ENCODE results near the gene RRP12. TPM values are rescaled to one million over a fixed set of nuclear protein-coding genes. Genes with fewer than 3 reads are reported as not detected.

The RRP12 gene
- total RNA-seq, 2 donors from 2014 or later: 7.6 to 27.2 TPM

GRCh38 chr10:97378933-97379921 is 21.9 kb downstream of the RRP12 start:
- ATAC-seq (no peak), DNase-seq (no peak)
- intact Hi-C loops (cut with DNase I): no loop called here

DNA sequence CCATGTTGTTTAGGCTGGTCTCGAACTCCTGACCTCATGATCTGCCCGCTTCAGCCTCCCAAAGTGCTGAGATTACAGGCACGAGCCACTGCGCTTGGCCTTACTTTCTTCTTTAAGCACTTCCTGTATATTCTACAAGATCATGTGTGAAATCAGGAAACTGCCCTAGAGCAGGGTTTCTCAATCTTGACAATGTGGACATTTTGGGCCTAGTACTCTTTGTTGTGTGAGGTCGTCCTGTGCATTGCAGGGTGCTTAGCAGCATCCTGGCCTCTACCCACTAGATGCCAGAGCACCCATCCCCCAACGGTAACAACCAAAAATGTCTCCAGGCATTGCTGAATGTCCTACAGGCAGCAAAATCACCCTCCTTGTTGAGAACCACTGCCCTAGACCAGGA is 24.7 kb downstream of the RRP12 start:
- intact Hi-C loops (cut with DNase I): no loop called here
- DNase-seq: no peak
- ATAC-seq: no peak

DNA sequence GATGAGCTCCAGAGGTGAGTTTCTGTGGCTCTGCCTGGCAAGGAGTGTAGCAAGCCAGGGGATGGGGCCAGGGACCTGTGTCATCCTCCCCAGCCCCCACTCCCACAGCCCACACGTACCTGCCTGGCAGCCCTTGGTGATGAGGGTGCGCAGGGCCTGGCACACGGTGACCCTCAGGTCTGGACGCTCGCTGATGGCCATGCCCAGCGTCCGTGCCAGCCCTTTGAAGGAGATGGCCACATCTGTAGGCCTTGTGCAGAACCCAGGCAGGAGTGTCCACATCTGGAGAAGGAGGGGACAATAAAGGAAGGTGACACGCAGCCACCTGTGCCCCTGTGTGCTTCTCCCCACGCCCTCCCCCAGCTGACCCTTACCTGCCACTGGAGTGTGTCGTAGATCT is 27.7 kb downstream of the RRP12 start:
- intact Hi-C loops (cut with DNase I): no loop called here
- no peak for ATAC-seq
- DNase-seq: no peak

- DNase-seq (no peak), ATAC-seq (peak in 1 of 2 donors; percentile 28)
- intact Hi-C loops (cut with DNase I): no loop called here
These were observed 28.8 kb downstream of the RRP12 start for GRCh38 chr10:97372233-97372875.

- DNase-seq (no peak), ATAC-seq (no peak)
- intact Hi-C loops (cut with DNase I): no loop called here
These were observed 29.4 kb downstream of the RRP12 start for GRCh38 chr10:97371696-97372095.

GRCh38 chr10:97367126-97367649 is 34.0 kb downstream of the RRP12 start:
- intact Hi-C loops (cut with DNase I): no loop called here
- ATAC-seq: no peak
- no peak for DNase-seq

DNA sequence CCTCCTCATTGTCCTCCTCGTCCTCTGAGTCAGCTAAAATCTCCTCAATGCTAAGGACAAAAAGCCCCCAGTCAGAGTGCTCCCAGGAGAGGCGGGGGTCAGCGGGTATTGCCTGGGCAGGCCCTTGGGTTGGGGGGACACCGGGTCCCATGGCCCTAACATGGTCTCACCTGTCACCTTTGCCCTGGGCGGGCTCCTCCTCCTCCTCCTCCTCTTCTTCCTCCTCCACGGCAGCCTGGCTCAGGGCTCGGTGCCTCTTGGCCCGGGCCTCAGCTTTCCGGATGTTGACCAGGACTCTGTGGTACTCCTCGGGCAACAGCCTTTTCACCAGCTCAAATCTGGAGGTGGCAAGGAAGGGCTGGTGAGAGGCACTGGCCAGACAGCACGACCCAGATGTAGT is 34.6 kb downstream of the RRP12 start:
- intact Hi-C loops (cut with DNase I): no loop called here
- DNase-seq: no peak

GRCh38 chr10:97365761-97366351 is 35.3 kb downstream of the RRP12 start:
- intact Hi-C loops (cut with DNase I): no loop called here
- peak; percentile 19 to 57 for ATAC-seq
- no peak for DNase-seq

More for the DNA sequence above, 34.6 kb downstream of the RRP12 start:
- ATAC-seq: no peak

DNA sequence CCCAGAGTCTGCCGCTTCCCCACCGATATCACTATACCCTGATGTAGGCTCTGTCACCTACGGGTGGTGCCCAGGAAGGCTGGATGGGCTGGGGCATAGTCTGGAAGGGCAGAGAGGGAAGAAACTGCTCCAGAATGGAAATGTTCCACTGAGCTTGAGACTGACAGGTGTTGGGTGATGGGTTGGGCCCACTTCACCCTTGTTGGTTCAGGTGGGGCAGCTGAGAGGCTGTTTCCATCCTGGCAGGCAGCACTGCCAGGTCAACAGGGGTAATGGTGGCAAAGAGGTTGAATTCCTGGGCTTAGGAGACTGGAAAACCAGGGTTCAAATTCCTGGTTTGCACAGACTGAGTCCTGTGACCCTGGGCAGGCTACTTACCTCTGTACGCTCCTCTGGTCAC is 38.1 kb downstream of the RRP12 start:
- ATAC-seq (no peak), DNase-seq (no peak)
- intact Hi-C loops (cut with DNase I): no loop called here

DNA sequence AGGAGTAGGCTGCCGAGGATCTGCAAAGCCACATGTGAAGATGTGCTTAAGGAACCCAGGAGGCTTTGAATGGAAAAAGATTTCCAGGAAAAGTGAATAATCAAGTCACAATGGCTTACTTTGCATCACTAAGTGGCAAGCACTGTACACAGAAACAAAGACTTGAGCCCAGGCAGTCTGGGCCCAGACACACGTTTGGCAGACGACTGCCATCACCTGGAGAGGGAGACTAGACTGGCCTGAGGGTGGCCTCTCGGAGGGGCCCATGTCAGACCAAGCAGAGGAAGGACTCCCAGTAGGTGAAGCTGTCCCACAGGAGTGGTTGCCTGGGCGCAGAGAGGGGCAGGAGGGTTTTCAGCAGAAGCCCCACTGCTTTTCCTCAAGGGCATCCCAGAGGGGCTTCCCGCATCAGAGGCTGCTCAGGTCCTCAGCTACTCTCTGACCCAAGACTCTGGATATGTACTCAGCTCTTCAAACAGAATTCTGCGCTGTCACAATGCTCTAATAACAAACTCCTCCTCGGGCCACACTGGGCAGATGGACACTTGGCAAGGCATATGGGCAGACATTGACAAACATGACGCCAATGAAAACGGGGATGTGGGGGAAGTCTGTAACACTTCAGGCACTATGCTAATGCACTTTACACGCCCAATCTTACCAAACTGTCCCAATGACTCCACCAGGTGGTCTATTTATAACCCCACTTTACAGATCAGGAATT is 38.7 kb downstream of the RRP12 start:
- intact Hi-C loops (cut with DNase I): no loop called here
- ATAC-seq (no peak), DNase-seq (no peak)

GRCh38 chr10:97361537-97361901 is 39.6 kb downstream of the RRP12 start:
- DNase-seq (no peak), ATAC-seq (no peak)
- intact Hi-C loops (cut with DNase I): no loop called here

GRCh38 chr10:97360705-97361536 is 40.2 kb downstream of the RRP12 start:
- intact Hi-C loops (cut with DNase I): no loop called here
- no peak for DNase-seq
- ATAC-seq: no peak

DNA sequence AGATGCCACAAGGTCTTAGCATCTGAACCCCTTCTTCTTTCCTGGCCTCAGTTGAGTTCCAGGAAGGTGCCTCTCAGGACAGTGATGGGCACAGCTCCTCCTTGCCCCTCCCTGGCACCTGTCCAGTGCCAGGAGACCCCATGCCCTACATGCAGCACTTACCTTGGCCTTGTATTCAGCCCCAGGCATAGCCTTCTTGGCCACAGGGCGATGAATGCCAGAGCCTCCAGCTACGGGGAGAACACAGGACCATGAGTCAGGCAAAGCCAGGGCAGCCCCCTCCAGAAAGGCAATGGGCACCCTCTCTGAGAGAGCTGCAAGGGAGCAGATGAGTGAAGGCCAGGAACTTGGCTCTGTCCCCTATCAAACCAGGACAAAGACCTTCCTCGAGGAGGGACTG is 42.4 kb downstream of the RRP12 start:
- intact Hi-C loops (cut with DNase I): no loop called here
- DNase-seq (no peak), ATAC-seq (no peak)

- DNase-seq (no peak), ATAC-seq (no peak)
- intact Hi-C loops (cut with DNase I): no loop called here
These were observed 42.8 kb downstream of the RRP12 start for GRCh38 chr10:97358349-97358748.

DNA sequence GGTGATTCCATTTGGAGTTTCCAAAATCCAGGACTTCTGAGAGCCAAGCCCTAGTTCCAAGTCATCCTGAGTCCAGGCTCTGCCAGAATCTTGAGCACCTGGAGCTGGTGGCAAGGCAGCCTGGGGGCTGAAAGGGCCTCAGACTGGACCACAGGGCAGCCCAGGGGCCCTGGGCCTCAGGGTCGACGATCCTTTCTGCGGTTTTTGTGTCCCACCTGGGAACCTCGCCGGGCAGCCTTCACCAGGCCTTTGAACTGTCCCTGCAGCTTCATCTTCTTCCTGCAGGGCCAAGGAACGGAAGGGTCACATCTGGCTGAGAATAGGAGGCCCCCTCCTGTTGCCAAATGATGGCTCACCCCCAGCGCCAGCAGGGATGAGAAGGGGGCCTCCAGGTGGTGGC is 44.2 kb downstream of the RRP12 start:
- no peak for ATAC-seq
- DNase-seq: no peak
- intact Hi-C loops (cut with DNase I): no loop called here

DNA sequence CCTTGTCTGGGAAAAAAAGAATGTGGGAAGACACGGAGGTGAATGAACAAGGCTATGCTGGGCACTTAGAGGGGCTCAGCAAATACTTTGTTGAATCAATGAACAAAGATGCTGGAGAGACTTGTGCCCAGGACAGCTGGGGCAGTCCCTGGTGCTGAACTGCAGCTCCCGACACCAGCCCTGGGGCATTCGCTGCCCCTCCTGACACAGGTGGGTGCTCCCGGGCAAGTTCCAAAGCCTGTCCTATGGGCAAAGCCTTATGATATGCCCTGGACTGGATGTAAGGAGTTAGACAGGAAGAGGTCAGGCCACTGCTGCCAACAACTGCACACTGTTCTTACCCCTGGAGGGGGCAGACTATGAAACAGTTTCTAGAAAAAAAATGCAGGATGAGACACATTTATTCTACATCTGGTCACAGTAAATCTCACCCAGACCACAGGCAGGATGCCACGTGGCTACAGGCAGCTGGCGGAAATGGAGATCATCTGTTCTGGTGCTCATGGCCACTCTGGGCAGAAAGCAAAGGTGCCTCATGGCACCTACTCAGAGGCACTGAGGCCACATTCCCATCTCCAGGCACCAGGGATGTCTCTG is 44.7 kb downstream of the RRP12 start:
- intact Hi-C loops (cut with DNase I): no loop called here
- DNase-seq: no peak
- ATAC-seq: no peak

- intact Hi-C loops (cut with DNase I): no loop called here
- no peak for DNase-seq
- ATAC-seq: peak; percentile 30 to 74
These were observed 45.6 kb downstream of the RRP12 start for GRCh38 chr10:97355571-97355975.

DNA sequence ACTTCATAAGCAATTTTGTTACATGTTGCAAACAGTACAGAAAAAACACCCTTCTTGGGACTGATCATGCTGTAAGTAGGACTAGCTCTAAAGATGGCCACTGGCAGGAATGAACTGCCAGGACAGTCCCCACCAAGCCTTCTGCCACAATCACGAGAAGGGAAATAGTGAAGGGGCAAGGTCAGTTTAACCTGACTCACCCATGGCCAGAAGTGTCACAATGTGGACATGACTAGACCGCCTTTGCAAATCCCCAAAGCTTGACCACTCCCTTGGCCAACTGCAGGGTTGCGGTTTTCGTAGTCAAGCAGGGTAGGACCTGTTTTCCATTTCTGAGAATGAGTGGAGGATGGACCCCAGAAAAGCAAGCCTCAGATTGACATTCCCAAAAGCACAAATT is 47.2 kb downstream of the RRP12 start:
- ATAC-seq: no peak
- DNase-seq: no peak
- intact Hi-C loops (cut with DNase I): no loop called here

Measured in left cardiac atrium (tissue), 4 donors.